GM12878 (cell line): ENCODE results near the gene SHB. TPM values are rescaled to one million over a fixed set of nuclear protein-coding genes. Genes with fewer than 3 reads are reported as not detected.

Experiments used
- ATAC-seq: fragments of 200-7000 bp; cut with Tn5 transposase; 3 replicates; pipeline ENCODE4 v1.9.1; 2020; ENCODE audit warnings: mild to moderate bottlenecking, moderate library complexity
- BruUV-seq: library from RNA; stranded (reverse); fragments of 400-500 nt; replicated peaks from 2 replicates; lab custom pipeline; 2021; lab: Mats Ljungman, UMichigan
- CTCF ChIA-PET: fragments of 300-600 bp; sonication (Branson Sonifier 250); formaldehyde crosslinking; extraction: SDS; loops from one replicate; lab custom pipeline; 2021; ENCODE audit warnings: inconsistent platforms; lab: Yijun Ruan, JAX
- POLR2A ChIA-PET: fragments of 350-600 bp; formaldehyde crosslinking; extraction: SDS; loops from one replicate; lab custom pipeline; 2021; ENCODE audit warnings: inconsistent platforms; lab: Charles Lee
- RAD21 ChIA-PET: fragments of 300-600 bp; sonication (Branson Sonifier 250); formaldehyde crosslinking; loops from one replicate; lab custom pipeline; 2023; ENCODE audit warnings: antibody characterized with exemption; ENCODE audit not compliant: unreplicated experiment; lab: Charles Lee
- SMC1A ChIA-PET: fragments of 300-600 bp; sonication (Branson Sonifier 250); formaldehyde crosslinking; loops from one replicate; lab custom pipeline; 2023; ENCODE audit not compliant: unreplicated experiment, uncharacterized antibody; lab: Charles Lee
- DNase-seq: peaks from one replicate; pipeline ENCODE4 v3.0.0-alpha.2; 2011; ENCODE audit warnings: low read depth, low spot score
- FAIRE-seq: peaks from 3 replicates; lab custom pipeline; 2011; peaks lifted over from hg19 to GRCh38; lab: Jason Lieb, UNC
- H2AFZ ChIP-seq: 2 replicates; pipeline ENCODE4 v1.6.0; 2011; ENCODE audit warnings: low read depth, low read length, control low read depth; ENCODE audit not compliant: control insufficient read depth
- H3K27ac ChIP-seq: 2 replicates; pipeline ENCODE4 v1.5.1; 2011; ENCODE audit warnings: control low read depth; ENCODE audit not compliant: control insufficient read depth, insufficient read depth
- H3K27me3 ChIP-seq, 2 experiments: replicated peaks in 1 of 2; 2 replicates each; pipeline versions ENCODE4 v1.6.0 to v1.6.1; 2011; ENCODE audit warnings: low read length in 1 of 2; ENCODE audit not compliant: control insufficient read depth in 2 of 2, insufficient read depth in 2 of 2
- H3K36me3 ChIP-seq, 2 experiments: 2 replicates each; pipeline ENCODE4 v1.5.1; 2011; ENCODE audit warnings: low read length in 1 of 2; ENCODE audit not compliant: control insufficient read depth in 2 of 2, insufficient read depth in 2 of 2
- H3K4me1 ChIP-seq: 2 replicates; pipeline ENCODE4 v1.6.1; 2011; ENCODE audit warnings: mild to moderate bottlenecking, low read length, moderate library complexity, mixed read lengths; ENCODE audit not compliant: control insufficient read depth, insufficient read depth
- H3K4me2 ChIP-seq: 2 replicates; pipeline ENCODE4 v1.6.0; 2011; ENCODE audit warnings: control low read depth; ENCODE audit not compliant: control insufficient read depth, insufficient read depth
- H3K4me3 ChIP-seq: fragments of 200-600 bp; sonication (generic); 2 replicates; pipeline ENCODE4 v1.5.1; 2016
- H3K79me2 ChIP-seq: 2 replicates; pipeline ENCODE4 v1.6.0; 2011; ENCODE audit warnings: low read length; ENCODE audit not compliant: control insufficient read depth, insufficient read depth
- H3K9ac ChIP-seq: 2 replicates; pipeline ENCODE4 v1.8.0; 2011; ENCODE audit warnings: low read length, control low read depth, mixed read lengths; ENCODE audit not compliant: control insufficient read depth, insufficient read depth
- H3K9me3 ChIP-seq: replicated peaks from 3 replicates; pipeline ENCODE4 v1.5.1; 2011; ENCODE audit warnings: mild to moderate bottlenecking, low read length; ENCODE audit not compliant: control insufficient read depth, insufficient read depth
- H4K20me1 ChIP-seq: 2 replicates; pipeline ENCODE4 v1.6.0; 2011; ENCODE audit not compliant: control insufficient read depth, insufficient read depth
- CEBPB ChIP-seq, 2 experiments: fragments of 150-350 bp in 1 of 2; IDR thresholded peaks; 2 replicates each; pipeline ENCODE4 v1.6.1; 2012 to 2014; ENCODE audit warnings: low read depth in 2 of 2, low read length in 2 of 2, borderline replicate concordance in 1 of 2, inconsistent platforms in 1 of 2
- GATAD2B ChIP-seq: fragments of 450-650 bp; conservative IDR thresholded peaks from 2 replicates; pipeline ENCODE4 v1.6.1; 2017; ENCODE audit warnings: low read depth, mild to moderate bottlenecking, moderate library complexity
- IKZF1 ChIP-seq: fragments of 450-650 bp; conservative IDR thresholded peaks from 2 replicates; pipeline ENCODE4 v1.6.1; 2017; ENCODE audit warnings: antibody characterized with exemption, mild to moderate bottlenecking
- MYB ChIP-seq: fragments of 150-350 bp; IDR thresholded peaks from 2 replicates; pipeline ENCODE4 v1.6.1; 2014; ENCODE audit warnings: mild to moderate bottlenecking, low read depth, low read length, borderline replicate concordance
- NRF1 ChIP-seq: conservative IDR thresholded peaks from 2 replicates; pipeline ENCODE4 v1.6.1; 2011; ENCODE audit warnings: mild to moderate bottlenecking, low read depth, low read length, improper control_type of control experiment
- ZNF274 ChIP-seq: IDR thresholded peaks from one replicate; pipeline ENCODE4 v1.8.0; 2011; ENCODE audit not compliant: insufficient read length, insufficient read depth
- ZSCAN29 ChIP-seq: fragments of 450-650 bp; IDR thresholded peaks from 2 replicates; pipeline ENCODE4 v1.6.1; 2017; ENCODE audit warnings: mild to moderate bottlenecking, moderate library complexity
- WGBS: methylation state at CpG from one replicate; pipeline ENCODE4 v1.1.6; 2016; ENCODE audit warnings: low lambda C conversion rate; ENCODE audit not compliant: insufficient replicate concordance, insufficient coverage; ENCODE audit errors: missing lambda C conversion rate; 5-methylcytosine and 5-hydroxymethylcytosine counted together
- in situ Hi-C: fragments of 300-500 bp; cut with MboI; formaldehyde crosslinking; loops from 9 replicates; pipeline ENCODE4 v1.14.3; 2018; ENCODE audit warnings: mixed read lengths
- intact Hi-C: fragments of 100-400 bp; cut with micrococcal nuclease; formaldehyde crosslinking; loops from one replicate; pipeline ENCODE4 v1.14.2; 2022; ENCODE audit not compliant: unreplicated experiment
- polyA plus RNA-seq, 11 experiments: library from polyadenylated mRNA; depleted of rRNA in 4 of 11; unstranded in 6 of 11; stranded (reverse) in 5 of 11; fragments of >200 nt; fragmentation: Nextera tagmentation in 4 of 11; fragmentation: Illumina TruSeq in 1 of 11; extraction: Ambion mirVana in 4 of 11; extraction: Trizol in 1 of 11; gene quantifications; 1 replicate in 1 of 11; 2 replicates in 10 of 11; pipeline versions ENCODE4 v1.2.1 to v1.2.3, GENCODE V29; 2011 to 2016; ENCODE audit warnings: inconsistent platforms in 2 of 11, missing spikeins in 2 of 11, low read depth in 1 of 11
- total RNA-seq, 4 experiments: library from RNA; depleted of rRNA in 3 of 4; stranded (reverse); fragments of >200 nt in 3 of 4; fragmentation: Illumina TruSeq in 1 of 4; extraction: Trizol in 1 of 4; gene quantifications; 2 replicates each; pipeline versions ENCODE4 v1.2.1 to v1.2.3, GENCODE V29; 2013 to 2021
- TF ChIP-seq, protein P1 (sequence below): fragments of 450-650 bp; conservative IDR thresholded peaks from 2 replicates; pipeline ENCODE4 v1.6.1; 2017; ENCODE audit warnings: mild to moderate bottlenecking, moderate library complexity

The SHB gene
- total and polyA plus RNA-seq, 10 of the 15 experiments (the other 5 are each of a cell fraction or from before 2014, with no cell fraction given), result 0.29 to 6.2 (median 1.3) TPM

DNA sequence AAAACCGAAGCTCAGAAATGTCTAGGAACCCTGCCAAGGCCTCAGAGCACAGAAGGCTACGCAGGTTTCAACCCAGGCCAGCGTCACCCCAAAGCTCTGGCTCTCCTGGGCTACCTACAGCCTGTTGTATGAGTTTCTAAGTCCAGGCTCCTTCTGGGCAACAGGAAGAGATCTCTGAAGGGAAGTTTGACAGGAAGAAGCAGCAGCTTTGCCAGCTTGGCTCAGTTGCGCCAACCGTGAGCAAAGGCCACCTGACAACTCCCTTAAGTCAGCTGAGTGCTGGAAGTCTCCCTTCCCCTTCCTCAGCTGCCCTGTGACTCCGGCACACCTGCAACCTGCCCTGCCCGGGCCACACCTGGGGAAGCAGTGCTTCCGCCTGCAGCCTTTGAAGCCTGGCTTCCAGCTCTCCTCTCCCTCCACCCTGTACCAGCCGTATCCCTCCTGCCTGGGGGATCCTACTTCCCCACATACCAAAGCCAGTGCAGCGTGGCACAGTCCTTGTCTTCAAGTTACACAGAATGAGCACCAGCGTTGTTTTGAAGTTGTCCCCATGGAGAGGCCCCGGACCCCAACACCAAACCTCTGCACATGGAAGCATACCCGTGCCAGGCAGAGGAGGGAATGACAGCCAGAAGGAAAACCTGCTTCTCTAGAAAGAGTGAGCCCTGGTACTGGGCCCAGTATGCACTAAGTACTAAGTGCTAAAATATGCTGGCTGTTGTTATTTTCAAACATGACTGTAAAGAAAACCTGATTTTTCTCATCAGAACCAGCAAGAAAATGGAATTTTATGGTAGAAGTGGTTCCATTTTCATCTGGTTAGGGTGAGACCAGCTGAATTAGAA is 36.5 kb downstream of the SHB start:
- no peak for TF ChIP-seq ZNF274
- TF ChIP-seq IKZF1, result no peak
- TF ChIP-seq ZSCAN29, result no peak
- no peak for TF ChIP-seq CEBPB (IDR thresholded peaks at IDR 0.05; ENCODE audit: borderline replicate concordance in 1 of 2, low read depth in 2 of 2, low read length in 2 of 2)
- TF ChIP-seq, protein P1, sequence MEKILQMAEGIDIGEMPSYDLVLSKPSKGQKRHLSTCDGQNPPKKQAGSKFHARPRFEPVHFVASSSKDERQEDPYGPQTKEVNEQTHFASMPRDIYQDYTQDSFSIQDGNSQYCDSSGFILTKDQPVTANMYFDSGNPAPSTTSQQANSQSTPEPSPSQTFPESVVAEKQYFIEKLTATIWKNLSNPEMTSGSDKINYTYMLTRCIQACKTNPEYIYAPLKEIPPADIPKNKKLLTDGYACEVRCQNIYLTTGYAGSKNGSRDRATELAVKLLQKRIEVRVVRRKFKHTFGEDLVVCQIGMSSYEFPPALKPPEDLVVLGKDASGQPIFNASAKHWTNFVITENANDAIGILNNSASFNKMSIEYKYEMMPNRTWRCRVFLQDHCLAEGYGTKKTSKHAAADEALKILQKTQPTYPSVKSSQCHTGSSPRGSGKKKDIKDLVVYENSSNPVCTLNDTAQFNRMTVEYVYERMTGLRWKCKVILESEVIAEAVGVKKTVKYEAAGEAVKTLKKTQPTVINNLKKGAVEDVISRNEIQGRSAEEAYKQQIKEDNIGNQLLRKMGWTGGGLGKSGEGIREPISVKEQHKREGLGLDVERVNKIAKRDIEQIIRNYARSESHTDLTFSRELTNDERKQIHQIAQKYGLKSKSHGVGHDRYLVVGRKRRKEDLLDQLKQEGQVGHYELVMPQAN, result no peak
- TF ChIP-seq MYB, result no peak
- TF ChIP-seq GATAD2B, result no peak
- TF ChIP-seq NRF1, result no peak
- ChIA-PET RAD21 (no interaction called here), SMC1A (interaction anchor here (0.6 kb wide), 1 partner anchor 231 kb away, joined by 3 read pairs; no protein-coding TSS in a partner anchor), CTCF (interaction anchor here (2.8 kb wide), 1 partner anchor 56 kb away, joined by 8 read pairs; no protein-coding TSS in a partner anchor), POLR2A (interaction anchor here (0.9 to 1.2 kb wide), 2 partner anchors 20 to 24 kb away, joined by 3 to 5 read pairs; no protein-coding TSS in a partner anchor)
- Histone ChIP-seq H3K4me3 (no peak overlapping the region), H3K27me3 (no peaks in the 10 kb centered on the region), H3K27ac (no peak overlapping the region), H3K4me1 (peaks cover 5% of the 10 kb centered on the region; the same call in 1 of the 2 replicates), H4K20me1 (no peaks in the 10 kb centered on the region), H3K36me3 (no peaks in the 10 kb centered on the region), H3K9me3 (no peaks in the 10 kb centered on the region), H3K79me2 (no peaks in the 10 kb centered on the region), H3K9ac (no peak overlapping the region), H3K4me2 (no peak overlapping the region), H2AFZ (no peak overlapping the region)
- 37% methylated on average over 12 of the region's 13 CpGs for WGBS
- FAIRE-seq (no peak), DNase-seq (no peak), ATAC-seq (no peak)
- intact Hi-C loops (no loop called here), in situ Hi-C loops (no loop called here)
- no TSS peak for BruUV-seq
